ENCODE results near the gene BCAN. TPM values are rescaled to one million over a fixed set of nuclear protein-coding genes. Genes with fewer than 3 reads are reported as not detected.

Gene BCAN
- total and polyA plus RNA-seq, 2 of the 4 experiments (the other 2 are of a cell fraction): 0.07 TPM; not detected in 1

GRCh38 chr1:156666862-156667609 lies 25.1 kb downstream of the BCAN start:
- no TSS peak for BruUV-seq (replicated peaks)
- H4K5ac ChIP-seq (ENCODE audit: low read depth, low read length): peak overlapping the region; percentile 45
- no peak overlapping the region for H3K4me2 ChIP-seq (ENCODE audit: low read depth, low read length)
- H3K56ac ChIP-seq (ENCODE audit: extremely low read depth, insufficient read depth, low read length): no peak overlapping the region
- peaks cover 0 to 35% of the 10 kb centered on the region in 2 experiments; a peak in 2 of 4 replicates for H3K79me1 ChIP-seq (ENCODE audit: low read depth in 1 of 2, low read length in 2 of 2)
- H3K9me3 ChIP-seq (ENCODE audit: control insufficient read depth, insufficient read depth, low read length): no peaks in the 10 kb centered on the region
- peaks cover 3% of the 10 kb centered on the region; the same call in 1 of the 2 replicates for H3K36me3 ChIP-seq (ENCODE audit: control insufficient read depth, insufficient read depth, low read length)
- DNase-seq (no peak), ATAC-seq (ENCODE audit: low read depth) (no peak)
- ChIA-PET POLR2A (ENCODE audit: unreplicated experiment) (no interaction called here), CTCF (no interaction called here)
- intact Hi-C loops (cut with micrococcal nuclease) (no loop called here), dilution Hi-C loops (cut with HindIII; ENCODE audit: low sequenced_read_pairs, unreplicated experiment) (no loop called here), in situ Hi-C loops (cut with MboI; ENCODE audit: low sequenced_read_pairs) (no loop called here)
- no peak overlapping the region for H3K23ac ChIP-seq (ENCODE audit: low read depth, low read length)
- no peak overlapping the region; the same call in 1 of the 2 replicates for H3K18ac ChIP-seq (ENCODE audit: low read depth, low read length)
- H3K4ac ChIP-seq (ENCODE audit: low read depth, low read length): peak overlapping the region; percentile 75
- H3K9ac ChIP-seq (ENCODE audit: low read depth, low read length): no peak overlapping the region
- H3K4me1 ChIP-seq (ENCODE audit: control insufficient read depth, insufficient read depth, low read length): peaks cover 45% of the 10 kb centered on the region
- H3K4me3 ChIP-seq (ENCODE audit: insufficient read depth, low read depth, low read length): no peak overlapping the region
- peak overlapping the region; percentile 31 for H3K14ac ChIP-seq (replicated peaks; ENCODE audit: low read depth, low read length)
- H3K9me1 ChIP-seq (ENCODE audit: insufficient read depth, low read length): peaks cover 28% of the 10 kb centered on the region
- H3K27me3 ChIP-seq (ENCODE audit: control insufficient read depth, insufficient read depth, low read length): no peaks in the 10 kb centered on the region
- peak overlapping the region; percentile 20; the same call in 1 of the 3 replicates for H2BK15ac ChIP-seq (ENCODE audit: low read depth, low read length)
- H2AFZ ChIP-seq (replicated peaks; ENCODE audit: low read length, poor library complexity): peak overlapping the region; percentile 25
- peak overlapping the region; percentile 19 for H4K91ac ChIP-seq (ENCODE audit: insufficient read depth, low read depth, low read length)
- H2AK5ac ChIP-seq (ENCODE audit: low read depth, low read length): peak overlapping the region; percentile 36
- H4K8ac ChIP-seq (ENCODE audit: low read depth in 2 of 2, low read length in 2 of 2): peak overlapping the region in 1 of 2 experiments; percentile 93; a peak in 2 of 4 replicates
- no peaks in the 10 kb centered on the region; the same call in 1 of the 2 replicates for H4K20me1 ChIP-seq (ENCODE audit: insufficient read depth, low read length)
- peak overlapping the region; percentile 63 for H2AK9ac ChIP-seq (replicated peaks; ENCODE audit: low read depth, low read length, poor library complexity)
- peak overlapping the region; percentile 71 for H2BK120ac ChIP-seq (ENCODE audit: low read depth, low read length)
- H3K27ac ChIP-seq (ENCODE audit: insufficient read depth, low read length): peak overlapping the region; percentile 5; the same call in 1 of the 2 replicates
- H2BK20ac ChIP-seq (ENCODE audit: low read depth, low read length): peak overlapping the region; percentile 72
- H2BK5ac ChIP-seq (ENCODE audit: low read depth, low read length, poor library complexity, severe bottlenecking): no peak overlapping the region
- whole genome bisulfite sequencing, 2 experiments (ENCODE audit: extremely low coverage in 2 of 2, insufficient read length in 1 of 2): no CpG with 5 or more reads among the region's 9 CpGs
- TF ChIP-seq, protein P1, sequence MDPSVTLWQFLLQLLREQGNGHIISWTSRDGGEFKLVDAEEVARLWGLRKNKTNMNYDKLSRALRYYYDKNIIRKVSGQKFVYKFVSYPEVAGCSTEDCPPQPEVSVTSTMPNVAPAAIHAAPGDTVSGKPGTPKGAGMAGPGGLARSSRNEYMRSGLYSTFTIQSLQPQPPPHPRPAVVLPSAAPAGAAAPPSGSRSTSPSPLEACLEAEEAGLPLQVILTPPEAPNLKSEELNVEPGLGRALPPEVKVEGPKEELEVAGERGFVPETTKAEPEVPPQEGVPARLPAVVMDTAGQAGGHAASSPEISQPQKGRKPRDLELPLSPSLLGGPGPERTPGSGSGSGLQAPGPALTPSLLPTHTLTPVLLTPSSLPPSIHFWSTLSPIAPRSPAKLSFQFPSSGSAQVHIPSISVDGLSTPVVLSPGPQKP (IDR thresholded peaks at IDR 0.05; ENCODE audit: borderline replicate concordance, low read depth, low read length): no peak
- TF ChIP-seq CEBPB (IDR thresholded peaks at IDR 0.05; ENCODE audit: low read depth, low read length): no peak
- TF ChIP-seq RFX5 (IDR thresholded peaks at IDR 0.05; ENCODE audit: low read depth, low read length): no peak
- TF ChIP-seq MAZ (IDR thresholded peaks at IDR 0.05; ENCODE audit: borderline replicate concordance, low read depth, low read length): no peak
- no peak for TF ChIP-seq USF2 (IDR thresholded peaks at IDR 0.05; ENCODE audit: low read depth, low read length)
- no peak for TF ChIP-seq NFE2L2 (IDR thresholded peaks at IDR 0.05; ENCODE audit: low read depth, low read length)
- TF ChIP-seq RCOR1 (IDR thresholded peaks at IDR 0.05; ENCODE audit: insufficient replicate concordance, low read length): no peak
- TF ChIP-seq CHD1 (IDR thresholded peaks at IDR 0.05; ENCODE audit: low read depth, low read length): no peak
- TF ChIP-seq POLR2A (IDR thresholded peaks at IDR 0.05; ENCODE audit: low read depth, low read length): no peak
- TF ChIP-seq BHLHE40 (IDR thresholded peaks at IDR 0.05; ENCODE audit: low read depth, low read length): no peak
- no peak for TF ChIP-seq CTCF (conservative IDR thresholded peaks at IDR 0.05; ENCODE audit: low read depth, low read length)
- TF ChIP-seq MXI1 (IDR thresholded peaks at IDR 0.05; ENCODE audit: borderline replicate concordance, low read depth, low read length): no peak
- TF ChIP-seq SMC3 (IDR thresholded peaks at IDR 0.05; ENCODE audit: low read depth, low read length): no peak
- TF ChIP-seq MAFK (IDR thresholded peaks at IDR 0.05; ENCODE audit: low read depth, low read length): no peak
- TF ChIP-seq FOS (IDR thresholded peaks at IDR 0.05; ENCODE audit: low read depth, low read length): no peak

Measured in IMR-90 (cell line).